ENCODE data around the gene SLC25A43.

The SLC25A43 gene

GRCh38 chrX:119391279-119391678 lies 7.9 kb upstream of the SLC25A43 start:
- H3K4me3 ChIP-seq (ENCODE audit: low read length) = no peak overlapping the region
- no peak for TF ChIP-seq ZNF274 (IDR thresholded peaks at IDR 0.05; ENCODE audit: low read depth, low read length)

- no peak overlapping the region for H3K4me3 ChIP-seq (ENCODE audit: low read length)
- TF ChIP-seq ZNF274 (IDR thresholded peaks at IDR 0.05; ENCODE audit: low read depth, low read length) = no peak
These were observed 6.0 kb upstream of the SLC25A43 start for GRCh38 chrX:119393144-119393543.

GRCh38 chrX:119398587-119398973 lies 556 bp upstream of the SLC25A43 start:
- H3K4me3 ChIP-seq (ENCODE audit: low read length) = peak overlapping the region; percentile 70; the same call in 1 of the 2 replicates
- no peak for TF ChIP-seq ZNF274 (IDR thresholded peaks at IDR 0.05; ENCODE audit: low read depth, low read length)

- no peak for TF ChIP-seq ZNF274 (IDR thresholded peaks at IDR 0.05; ENCODE audit: low read depth, low read length)
- H3K4me3 ChIP-seq (ENCODE audit: low read length) = peak overlapping the region; percentile 70; the same call in 1 of the 2 replicates
These were observed 601 bp downstream of the SLC25A43 start for GRCh38 chrX:119399772-119400101.

- no peak overlapping the region for H3K4me3 ChIP-seq (ENCODE audit: low read length)
These were observed 2.4 kb downstream of the SLC25A43 start for GRCh38 chrX:119401569-119401968.

GRCh38 chrX:119402588-119402987 lies 3.5 kb downstream of the SLC25A43 start:
- TF ChIP-seq ZNF274 (IDR thresholded peaks at IDR 0.05; ENCODE audit: low read depth, low read length) = no peak
- H3K4me3 ChIP-seq (ENCODE audit: low read length) = no peak overlapping the region

More at GRCh38 chrX:119401569-119401968, 2.4 kb downstream of the SLC25A43 start:
- TF ChIP-seq ZNF274 (IDR thresholded peaks at IDR 0.05; ENCODE audit: low read depth, low read length) = no peak

GRCh38 chrX:119406776-119407175 lies 7.6 kb downstream of the SLC25A43 start:
- H3K4me3 ChIP-seq (ENCODE audit: low read length) = no peak overlapping the region
- no peak for TF ChIP-seq ZNF274 (IDR thresholded peaks at IDR 0.05; ENCODE audit: low read depth, low read length)

GRCh38 chrX:119407681-119408080 lies 8.5 kb downstream of the SLC25A43 start:
- no peak for TF ChIP-seq ZNF274 (IDR thresholded peaks at IDR 0.05; ENCODE audit: low read depth, low read length)
- H3K4me3 ChIP-seq (ENCODE audit: low read length) = no peak overlapping the region

GRCh38 chrX:119410027-119410819 lies 11.1 kb downstream of the SLC25A43 start:
- H3K4me3 ChIP-seq (ENCODE audit: low read length) = no peak overlapping the region
- TF ChIP-seq ZNF274 (IDR thresholded peaks at IDR 0.05; ENCODE audit: low read depth, low read length) = no peak

GRCh38 chrX:119410854-119411253 lies 11.7 kb downstream of the SLC25A43 start:
- TF ChIP-seq ZNF274 (IDR thresholded peaks at IDR 0.05; ENCODE audit: low read depth, low read length) = no peak
- no peak overlapping the region for H3K4me3 ChIP-seq (ENCODE audit: low read length)

- no peak overlapping the region for H3K4me3 ChIP-seq (ENCODE audit: low read length)
- TF ChIP-seq ZNF274 (IDR thresholded peaks at IDR 0.05; ENCODE audit: low read depth, low read length) = no peak
These were observed 12.8 kb downstream of the SLC25A43 start for GRCh38 chrX:119411959-119412358.

- no peak for TF ChIP-seq ZNF274 (IDR thresholded peaks at IDR 0.05; ENCODE audit: low read depth, low read length)
- H3K4me3 ChIP-seq (ENCODE audit: low read length) = no peak overlapping the region
These were observed 18.2 kb downstream of the SLC25A43 start for GRCh38 chrX:119417376-119417775.

- TF ChIP-seq ZNF274 (IDR thresholded peaks at IDR 0.05; ENCODE audit: low read depth, low read length) = no peak
- H3K4me3 ChIP-seq (ENCODE audit: low read length) = no peak overlapping the region
These were observed 18.7 kb downstream of the SLC25A43 start for GRCh38 chrX:119417842-119418241.

GRCh38 chrX:119419146-119419545 lies 20.0 kb downstream of the SLC25A43 start:
- no peak overlapping the region for H3K4me3 ChIP-seq (ENCODE audit: low read length)
- no peak for TF ChIP-seq ZNF274 (IDR thresholded peaks at IDR 0.05; ENCODE audit: low read depth, low read length)

- no peak overlapping the region for H3K4me3 ChIP-seq (ENCODE audit: low read length)
- TF ChIP-seq ZNF274 (IDR thresholded peaks at IDR 0.05; ENCODE audit: low read depth, low read length) = no peak
These were observed 20.8 kb downstream of the SLC25A43 start for GRCh38 chrX:119419898-119420297.
